Adrenal gland (tissue), 12 donors: ENCODE measurements around the gene TNXB. TPM values are rescaled to one million over a fixed set of nuclear protein-coding genes. Genes with fewer than 3 reads are reported as not detected.
A peak's percentile ranks its signal among the peaks of the same experiment; 100 is the strongest.

Experiments used
- DNase-seq, 7 donors: peaks; one replicate each; pipeline ENCODE4 v3.0.0-alpha.2; 2019 to 2020
- H3K27ac ChIP-seq, 5 donors: fragments of 200-600 bp; sonication (generic) in 4 of 5; 1 replicate in 3 of 5; 2 replicates in 2 of 5; pipeline versions ENCODE4 v1.5.1 to v1.8.0; 2016 to 2020; ENCODE audit warnings: mild to moderate bottlenecking in 1 of 5
- H3K27me3 ChIP-seq: fragments of 200-600 bp; 2 replicates; pipeline ENCODE4 v1.8.0; 2021
- H3K36me3 ChIP-seq, 2 donors: fragments of 200-600 bp; replicated peaks in 1 of 2; 1 replicate in 1 of 2; 2 replicates in 1 of 2; pipeline versions ENCODE4 v1.5.1 to v1.8.0; 2018 to 2022
- H3K4me1 ChIP-seq, 2 donors: fragments of 200-600 bp; replicated peaks in 1 of 2; 1 replicate in 1 of 2; 2 replicates in 1 of 2; pipeline versions ENCODE4 v1.5.1 to v1.8.0; 2018 to 2021
- H3K4me3 ChIP-seq, 4 donors: fragments of 200-600 bp; sonication (generic) in 3 of 4; one replicate each; pipeline ENCODE4 v1.5.1; 2016 to 2018
- H3K9me3 ChIP-seq, 3 donors: fragments of 200-600 bp; sonication (generic) in 1 of 3; replicated peaks in 1 of 3; 1 replicate in 2 of 3; 2 replicates in 1 of 3; pipeline versions ENCODE4 v1.5.1 to v1.8.0; 2016 to 2021
- CTCF ChIP-seq, 6 experiments: fragments of 450-650 bp in 4 of 6; fragments of 200-600 bp in 2 of 6; sonication (generic) in 1 of 6; IDR thresholded peaks; 1 replicate in 5 of 6; 2 replicates in 1 of 6; pipeline versions ENCODE4 v1.5.1 to v1.8.0; 2016 to 2021; ENCODE audit warnings: antibody characterized with exemption in 6 of 6, mild to moderate bottlenecking in 2 of 6, moderate library complexity in 1 of 6
- POLR2A ChIP-seq, 2 donors: fragments of 450-650 bp; IDR thresholded peaks; one replicate each; pipeline ENCODE4 v1.6.1; 2017; ENCODE audit warnings: antibody characterized with exemption in 2 of 2, mild to moderate bottlenecking in 2 of 2, moderate library complexity in 1 of 2
- WGBS, 4 donors: extraction: QIAGEN DNeasy Blood & Tissue Kit in 2 of 4; methylation state at CpG; one replicate each; pipeline versions ENCODE4 v1.1.5 to v1.1.7; 2013 to 2017; 5-methylcytosine and 5-hydroxymethylcytosine counted together
- intact Hi-C, 2 donors: fragments of 100-400 bp; cut with DNase I; formaldehyde crosslinking; loops; one replicate each; pipeline versions ENCODE4 v1.14.1 to v1.15.0; 2022 to 2023
- polyA plus RNA-seq, 3 donors: library from polyadenylated mRNA; stranded (reverse); fragments of 200-250 nt in 2 of 3; fragments of 350-450 nt in 1 of 3; fragmentation: Illumina TruSeq in 1 of 3; extraction: RNeasy Lipid Tissue Mini Kit (QIAGEN cat#74804) in 1 of 3; gene quantifications; one replicate each; pipeline ENCODE4 v1.2.3, GENCODE V29; 2013 to 2014
- total RNA-seq, 9 donors: library from RNA; depleted of rRNA in 4 of 9; stranded (reverse); fragments of >200 nt in 4 of 9; fragments of 120-200 nt in 1 of 9; fragmentation: NEBNext Ultra II Directional in 1 of 9; extraction: Animal tissue kit (Norgen Biotek cat#: 25700) in 1 of 9; gene quantifications; one replicate each; pipeline versions ENCODE4 v1.1.0 to v1.2.4, GENCODE V29; 2013 to 2023
- donor health status: healthy with polysubstance abuse.
- donor health status: Bipolar disorder and iron deficiency.
- donor health status: DM: yes; HTN: yes; CAD: no.
- donor health status: DM: no; HTN: no; CAD: no.
- donor health status: DM: no; HTN: no; CAD: no.
- donor health status: DM: yes; HTN: yes; CAD: no.

Gene TNXB
- total and polyA plus RNA-seq, 12 donors, result 19.6 to 506 (median 213) TPM

DNA sequence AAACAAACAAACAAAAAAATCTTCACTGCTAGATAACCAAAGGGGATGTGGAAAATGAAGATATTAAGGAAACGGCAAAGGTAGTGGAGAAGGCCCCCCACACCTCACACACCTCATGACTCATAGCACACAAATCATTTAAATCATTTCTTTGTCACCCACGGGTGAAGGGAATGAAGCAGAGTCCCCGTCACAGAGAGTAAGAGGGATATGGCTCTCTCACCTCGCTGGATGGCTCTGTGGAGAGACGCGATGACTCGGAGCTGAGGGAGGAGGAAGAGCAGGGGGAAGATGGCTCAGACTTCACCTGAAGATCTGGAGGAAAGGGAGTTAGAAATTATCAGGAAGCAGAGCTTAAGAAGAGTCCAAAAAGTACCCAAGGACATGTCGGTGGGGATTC is 17.7 kb upstream of the TNXB start:
- 36 to 44% (median 41%) methylated on average over 8 of the region's 8 CpGs for WGBS, 4 donors
- no peak for DNase-seq
- Histone ChIP-seq H3K36me3 (peaks cover 0 to 38% of the 10 kb centered on the region in 2 donors), H3K4me3 (peak overlapping the region in 1 of 4 donors; percentile 96), H3K9me3 (no peaks in the 10 kb centered on the region), H3K27ac (no peak overlapping the region), H3K4me1 (peaks cover 20 to 29% of the 10 kb centered on the region in 2 donors), H3K27me3 (no peaks in the 10 kb centered on the region)
- TF ChIP-seq CTCF (IDR thresholded peaks at IDR 0.05) (no peak), POLR2A (IDR thresholded peaks at IDR 0.05) (no peak)
- intact Hi-C loops, result no loop called here

- TF ChIP-seq CTCF (IDR thresholded peaks at IDR 0.05), result no peak
- no peak for TF ChIP-seq POLR2A (IDR thresholded peaks at IDR 0.05)
Measured at GRCh38 chr6:32123681-32124080, 14.5 kb upstream of the TNXB start.

DNA sequence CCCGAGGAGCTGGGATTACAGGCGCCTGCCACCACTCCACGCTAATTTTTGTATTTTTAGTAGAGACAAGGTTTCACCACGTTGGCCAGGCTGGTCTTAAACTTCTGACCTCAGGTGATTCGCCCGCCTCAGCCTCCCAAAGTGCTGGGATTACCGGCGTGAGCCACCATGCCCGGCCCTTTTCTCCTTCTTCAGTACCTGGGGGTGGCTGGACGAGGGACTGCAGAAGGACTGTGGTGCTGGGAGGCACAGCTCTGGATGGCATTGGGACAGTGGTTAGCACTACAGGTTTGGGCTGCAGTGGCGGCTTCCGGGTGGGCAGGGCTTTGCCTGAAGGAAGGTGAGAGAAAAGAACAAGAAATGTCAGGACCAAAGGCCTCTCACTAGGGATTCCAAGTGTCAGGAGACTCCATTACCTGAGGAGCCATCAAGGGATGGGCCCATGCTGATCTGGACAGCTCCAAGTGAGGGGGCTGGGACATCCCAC is 11.5 kb upstream of the TNXB start:
- Histone ChIP-seq H3K4me3 (no peak overlapping the region), H3K9me3 (no peaks in the 10 kb centered on the region), H3K27me3 (no peaks in the 10 kb centered on the region), H3K27ac (no peak overlapping the region), H3K36me3 (peaks cover 0 to 90% of the 10 kb centered on the region in 2 donors), H3K4me1 (peaks cover 0 to 11% of the 10 kb centered on the region in 2 donors)
- WGBS, 4 donors, result 91 to 95% (median 94%) methylated on average over 10 to 12 of the region's 12 CpGs
- TF ChIP-seq CTCF (IDR thresholded peaks at IDR 0.05) (no peak), POLR2A (IDR thresholded peaks at IDR 0.05) (no peak)
- intact Hi-C loops, result no loop called here
- no peak for DNase-seq

More at GRCh38 chr6:32123681-32124080, 14.5 kb upstream of the TNXB start:
- intact Hi-C loops, result no loop called here
- Histone ChIP-seq H3K4me3 (no peak overlapping the region), H3K9me3 (no peaks in the 10 kb centered on the region), H3K36me3 (peaks cover 0 to 67% of the 10 kb centered on the region in 2 donors), H3K4me1 (peaks cover 9 to 26% of the 10 kb centered on the region in 2 donors), H3K27me3 (no peaks in the 10 kb centered on the region), H3K27ac (no peak overlapping the region)
- DNase-seq, result no peak
- 80 to 92% (median 90%) methylated on average over 4 of the region's 4 CpGs for WGBS, 4 donors

DNA sequence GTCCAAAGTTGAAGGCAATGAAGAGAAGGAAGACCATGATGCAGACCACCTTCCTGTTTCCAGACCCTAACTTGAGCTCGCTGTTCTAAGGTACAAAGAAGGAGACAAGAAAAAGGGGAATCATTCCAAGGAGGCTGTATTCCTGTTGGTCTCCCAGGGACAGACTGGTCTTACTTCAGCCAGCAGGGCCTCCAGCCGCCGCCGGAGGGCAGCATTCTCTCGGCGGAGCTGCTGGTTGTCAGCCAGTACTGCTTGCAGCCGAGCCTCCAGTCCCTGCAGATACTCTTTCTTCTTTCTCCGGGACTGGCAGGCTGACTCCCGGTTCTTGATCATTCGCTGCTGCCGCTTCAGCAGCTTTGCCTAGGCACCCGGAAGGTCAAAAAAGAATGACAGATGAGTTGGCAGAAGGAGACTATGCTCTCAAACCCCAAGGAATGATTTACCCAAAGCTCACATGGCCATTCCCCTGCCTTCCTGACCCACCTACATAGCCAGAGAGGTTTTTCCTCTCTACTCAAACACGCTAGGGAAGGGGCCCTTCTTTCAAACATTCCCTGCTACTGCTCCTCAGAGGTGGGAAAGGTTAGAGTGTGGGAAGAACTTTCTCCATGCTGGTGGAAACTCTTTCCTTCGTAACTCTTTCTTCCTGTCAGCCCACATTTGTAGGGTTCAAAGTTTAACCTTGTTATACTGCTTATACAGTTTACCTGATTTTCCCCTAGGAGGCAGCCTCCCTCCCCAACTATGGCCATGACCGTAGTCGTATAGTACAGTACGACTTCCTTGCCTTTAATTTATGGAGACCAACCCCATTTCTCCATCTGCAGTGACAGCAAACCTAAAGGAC is 9.9 kb upstream of the TNXB start:
- peak; percentile 84 to 94 (median 90) for TF ChIP-seq CTCF (IDR thresholded peaks at IDR 0.05)
- TF ChIP-seq POLR2A (IDR thresholded peaks at IDR 0.05), result no peak
- H3K4me3 ChIP-seq, result no peak overlapping the region
- H3K27me3 ChIP-seq, result no peaks in the 10 kb centered on the region
- H3K4me1 ChIP-seq, result peaks cover 3 to 20% of the 10 kb centered on the region in 2 donors
- intact Hi-C loops, result loop anchor here (5.0 to 10.0 kb wide), 3 partner anchors 38 to 64 kb away; partner anchors contain the start of gene EGFL8 (in 1 of the 2)
- no peaks in the 10 kb centered on the region for H3K9me3 ChIP-seq
- peak; percentile 87 to 96 (median 90) for DNase-seq
- H3K27ac ChIP-seq, result peak overlapping the region in 4 of 5 donors; percentile 15 to 67 (median 44)
- peaks cover 0 to 82% of the 10 kb centered on the region in 2 donors for H3K36me3 ChIP-seq
- 18 to 24% (median 20%) methylated on average over 17 of the region's 17 CpGs for WGBS, 4 donors
